IMR-90 (cell line): ENCODE measurements around the gene RABEP1. TPM values are rescaled to one million over a fixed set of nuclear protein-coding genes. Genes with fewer than 3 reads are reported as not detected.

Source experiments
- ATAC-seq: fragments of 200-7000 bp; cut with Tn5 transposase; 2 replicates; pipeline ENCODE4 v1.9.1; 2020; ENCODE audit warnings: low read depth, mild to moderate bottlenecking, moderate library complexity
- BruUV-seq: library from RNA; stranded (reverse); fragments of 400-500 nt; replicated peaks from 2 replicates; lab custom pipeline; 2021; lab: Mats Ljungman, UMichigan
- CTCF ChIA-PET: fragments of 300-600 bp; formaldehyde crosslinking; extraction: SDS; loops from one replicate; lab custom pipeline; 2021; ENCODE audit warnings: antibody characterized with exemption; lab: Yijun Ruan, JAX
- POLR2A ChIA-PET: fragments of 300-600 bp; sonication (Branson Sonifier 250); formaldehyde crosslinking; loops from one replicate; lab custom pipeline; 2022; ENCODE audit warnings: antibody characterized with exemption; ENCODE audit not compliant: unreplicated experiment; lab: Charles Lee
- DNase-seq: peaks from one replicate; pipeline ENCODE4 v3.0.0; 2013
- H2AFZ ChIP-seq: replicated peaks from 2 replicates; pipeline ENCODE3; 2013; ENCODE audit warnings: low read length, mild to moderate bottlenecking; ENCODE audit not compliant: poor library complexity
- H2AK5ac ChIP-seq: 2 replicates; pipeline ENCODE4 v1.6.1; 2013; ENCODE audit warnings: low read depth, low read length, inconsistent platforms
- H2AK9ac ChIP-seq: replicated peaks from 2 replicates; pipeline ENCODE3; 2013; ENCODE audit warnings: mild to moderate bottlenecking, low read depth, low read length, moderate library complexity; ENCODE audit not compliant: poor library complexity
- H2BK120ac ChIP-seq: 2 replicates; pipeline ENCODE4 v1.6.1; 2013; ENCODE audit warnings: low read depth, low read length, inconsistent platforms
- H2BK15ac ChIP-seq: 3 replicates; pipeline ENCODE4 v1.6.1; 2013; ENCODE audit warnings: low read depth, low read length, inconsistent platforms
- H2BK20ac ChIP-seq: 2 replicates; pipeline ENCODE4 v1.6.1; 2013; ENCODE audit warnings: low read depth, mild to moderate bottlenecking, inconsistent platforms, low read length, moderate library complexity
- H2BK5ac ChIP-seq: 2 replicates; pipeline ENCODE4 v1.6.1; 2013; ENCODE audit warnings: mild to moderate bottlenecking, low read depth, low read length, inconsistent platforms; ENCODE audit not compliant: poor library complexity, severe bottlenecking
- H3K14ac ChIP-seq: replicated peaks from 2 replicates; pipeline ENCODE4 v1.6.1; 2013; ENCODE audit warnings: low read depth, low read length, inconsistent platforms
- H3K18ac ChIP-seq: 2 replicates; pipeline ENCODE4 v1.6.1; 2013; ENCODE audit warnings: low read depth, low read length, control low read depth
- H3K23ac ChIP-seq: 2 replicates; pipeline ENCODE4 v1.6.1; 2013; ENCODE audit warnings: low read depth, low read length, inconsistent platforms
- H3K27ac ChIP-seq: 2 replicates; pipeline ENCODE4 v1.5.1; 2013; ENCODE audit warnings: mild to moderate bottlenecking, control low read depth, low read length; ENCODE audit not compliant: insufficient read depth
- H3K27me3 ChIP-seq: 2 replicates; pipeline ENCODE4 v1.6.1; 2013; ENCODE audit warnings: low read length; ENCODE audit not compliant: control insufficient read depth, insufficient read depth
- H3K36me3 ChIP-seq: 2 replicates; pipeline ENCODE4 v1.6.1; 2013; ENCODE audit warnings: low read length, mixed read lengths; ENCODE audit not compliant: control insufficient read depth, insufficient read depth
- H3K4ac ChIP-seq: 2 replicates; pipeline ENCODE4 v1.6.1; 2013; ENCODE audit warnings: low read depth, low read length, inconsistent platforms
- H3K4me1 ChIP-seq: 2 replicates; pipeline ENCODE4 v1.6.1; 2013; ENCODE audit warnings: low read length, mixed read lengths; ENCODE audit not compliant: control insufficient read depth, insufficient read depth
- H3K4me2 ChIP-seq: 2 replicates; pipeline ENCODE4 v1.6.1; 2013; ENCODE audit warnings: low read depth, mild to moderate bottlenecking, control low read depth, low read length, moderate library complexity
- H3K4me3 ChIP-seq: 2 replicates; pipeline ENCODE4 v1.5.1; 2013; ENCODE audit warnings: low read depth, mild to moderate bottlenecking, control low read depth, low read length, moderate library complexity; ENCODE audit not compliant: insufficient read depth
- H3K56ac ChIP-seq: 2 replicates; pipeline ENCODE4 v1.6.1; 2013; ENCODE audit warnings: low read length, inconsistent platforms; ENCODE audit not compliant: insufficient read depth; ENCODE audit errors: extremely low read depth
- H3K79me1 ChIP-seq, 2 experiments: 2 replicates each; pipeline ENCODE4 v1.6.1; 2013; ENCODE audit warnings: low read length in 2 of 2, inconsistent platforms in 1 of 2, low read depth in 1 of 2
- H3K9ac ChIP-seq: 2 replicates; pipeline ENCODE4 v1.6.1; 2013; ENCODE audit warnings: low read depth, low read length, control low read depth
- H3K9me1 ChIP-seq: 2 replicates; pipeline ENCODE4 v1.6.1; 2013; ENCODE audit warnings: low read length, inconsistent platforms; ENCODE audit not compliant: insufficient read depth
- H3K9me3 ChIP-seq: 2 replicates; pipeline ENCODE4 v1.6.1; 2013; ENCODE audit warnings: low read length; ENCODE audit not compliant: control insufficient read depth, insufficient read depth
- H4K20me1 ChIP-seq: 2 replicates; pipeline ENCODE4 v1.6.1; 2013; ENCODE audit warnings: low read length, inconsistent platforms; ENCODE audit not compliant: insufficient read depth
- H4K5ac ChIP-seq: 2 replicates; pipeline ENCODE4 v1.6.1; 2013; ENCODE audit warnings: mild to moderate bottlenecking, low read depth, low read length, control low read depth
- H4K8ac ChIP-seq, 2 experiments: 2 replicates each; pipeline ENCODE4 v1.6.1; 2013; ENCODE audit warnings: low read depth in 2 of 2, low read length in 2 of 2, control low read depth in 1 of 2, inconsistent platforms in 1 of 2
- H4K91ac ChIP-seq: 2 replicates; pipeline ENCODE4 v1.6.1; 2013; ENCODE audit warnings: low read depth, low read length, inconsistent platforms; ENCODE audit not compliant: insufficient read depth
- CEBPB ChIP-seq: IDR thresholded peaks from 2 replicates; pipeline ENCODE4 v1.6.1; 2012; ENCODE audit warnings: low read depth, low read length, improper control_type of control experiment
- CHD1 ChIP-seq: IDR thresholded peaks from 2 replicates; pipeline ENCODE4 v1.6.1; 2012; ENCODE audit warnings: low read depth, low read length, improper control_type of control experiment
- MAZ ChIP-seq: IDR thresholded peaks from 2 replicates; pipeline ENCODE4 v1.6.1; 2012; ENCODE audit warnings: low read depth, mild to moderate bottlenecking, low read length, improper control_type of control experiment, moderate library complexity, borderline replicate concordance
- RFX5 ChIP-seq: IDR thresholded peaks from 2 replicates; pipeline ENCODE4 v1.8.0; 2012; ENCODE audit warnings: low read depth, mild to moderate bottlenecking, low read length, moderate library complexity
- USF2 ChIP-seq: fragments of 150-350 bp; IDR thresholded peaks from 2 replicates; pipeline ENCODE4 v1.6.1; 2017; ENCODE audit warnings: mild to moderate bottlenecking, antibody characterized with exemption, low read length, low read depth
- WGBS, 2 experiments: methylation state at CpG; one replicate each; pipeline versions ENCODE4 v1.1.5 to v1.1.7; 2013; ENCODE audit warnings: missing lambda C conversion rate in 2 of 2; ENCODE audit not compliant: insufficient read length in 1 of 2; ENCODE audit errors: extremely low coverage in 2 of 2; 5-methylcytosine and 5-hydroxymethylcytosine counted together
- dilution Hi-C: fragments of 300-500 bp; cut with HindIII; formaldehyde crosslinking; loops from one replicate; pipeline ENCODE4 v1.14.3; 2018; ENCODE audit warnings: low sequenced_read_pairs; ENCODE audit not compliant: unreplicated experiment
- in situ Hi-C: fragments of 300-500 bp; cut with MboI; formaldehyde crosslinking; loops from 3 replicates; pipeline ENCODE4 v1.14.3; 2019; ENCODE audit warnings: low sequenced_read_pairs, inconsistent platforms, mixed read lengths
- intact Hi-C: fragments of 100-400 bp; cut with micrococcal nuclease; formaldehyde crosslinking; loops from 2 replicates; pipeline ENCODE4 v1.10.0; 2022
- polyA plus RNA-seq, 3 experiments: library from polyadenylated mRNA; depleted of rRNA; stranded (reverse); fragments of >200 nt; gene quantifications; 2 replicates each; pipeline ENCODE4 v1.2.3, GENCODE V29; 2012; ENCODE audit warnings: low replicate concordance in 1 of 3
- total RNA-seq: library from RNA; depleted of rRNA; stranded (reverse); fragments of >200 nt; gene quantifications from 2 replicates; pipeline ENCODE4 v1.2.3, GENCODE V29; 2012
- TF ChIP-seq, protein P1 (sequence below): conservative IDR thresholded peaks from 2 replicates; pipeline ENCODE4 v1.5.1; 2012; ENCODE audit warnings: mild to moderate bottlenecking, low read depth, low read length, improper control_type of control experiment

RABEP1 gene
- total and polyA plus RNA-seq, 2 of the 4 experiments (the other 2 are of a cell fraction): 15.3 to 38.2 TPM

GRCh38 chr17:5263441-5263840, 18.6 kb upstream of the RABEP1 start:
- Histone ChIP-seq H3K27me3 (0 out of 2 replicates have a peak, but pooled peaks cover 2% of the 10 kb centered on the region), H3K79me1 (no peaks in the 10 kb centered on the region), H2AK5ac (no peak overlapping the region), H3K18ac (no peak overlapping the region), H3K9ac (no peak overlapping the region), H4K91ac (no peak overlapping the region), H4K20me1 (no peaks in the 10 kb centered on the region), H3K4me1 (no peaks in the 10 kb centered on the region), H3K27ac (no peak overlapping the region), H3K36me3 (no peaks in the 10 kb centered on the region), H2BK120ac (no peak overlapping the region), H2BK5ac (no peak overlapping the region), H2AK9ac (no peak overlapping the region), H4K5ac (no peak overlapping the region), H3K9me3 (no peaks in the 10 kb centered on the region; the same call in 1 of the 2 replicates), H2BK20ac (no peak overlapping the region), H3K56ac (no peak overlapping the region), H3K23ac (no peak overlapping the region), H2AFZ (no peak overlapping the region), H3K4me3 (no peak overlapping the region), H3K9me1 (no peaks in the 10 kb centered on the region), H3K14ac (no peak overlapping the region), H2BK15ac (no peak overlapping the region), H3K4ac (no peak overlapping the region), H3K4me2 (no peak overlapping the region), H4K8ac (no peak overlapping the region)
- no TSS peak for BruUV-seq
- intact Hi-C loops: no loop called here
- in situ Hi-C loops: no loop called here
- ChIA-PET POLR2A (no interaction called here), CTCF (interaction anchor here (1.4 kb wide), 1 partner anchor 19 kb away, joined by 3 read pairs; the partner anchor contains the start of gene RABEP1)
- no peak for ATAC-seq
- no peak for DNase-seq
- WGBS, 2 experiments: 89% methylated on average over 3 of the region's 6 CpGs; no CpG with 5 or more reads in 1 of the 2 experiments
- TF ChIP-seq USF2: no peak
- no peak for TF ChIP-seq CEBPB
- no peak for TF ChIP-seq CHD1
- no peak for TF ChIP-seq RFX5
- TF ChIP-seq, protein P1, sequence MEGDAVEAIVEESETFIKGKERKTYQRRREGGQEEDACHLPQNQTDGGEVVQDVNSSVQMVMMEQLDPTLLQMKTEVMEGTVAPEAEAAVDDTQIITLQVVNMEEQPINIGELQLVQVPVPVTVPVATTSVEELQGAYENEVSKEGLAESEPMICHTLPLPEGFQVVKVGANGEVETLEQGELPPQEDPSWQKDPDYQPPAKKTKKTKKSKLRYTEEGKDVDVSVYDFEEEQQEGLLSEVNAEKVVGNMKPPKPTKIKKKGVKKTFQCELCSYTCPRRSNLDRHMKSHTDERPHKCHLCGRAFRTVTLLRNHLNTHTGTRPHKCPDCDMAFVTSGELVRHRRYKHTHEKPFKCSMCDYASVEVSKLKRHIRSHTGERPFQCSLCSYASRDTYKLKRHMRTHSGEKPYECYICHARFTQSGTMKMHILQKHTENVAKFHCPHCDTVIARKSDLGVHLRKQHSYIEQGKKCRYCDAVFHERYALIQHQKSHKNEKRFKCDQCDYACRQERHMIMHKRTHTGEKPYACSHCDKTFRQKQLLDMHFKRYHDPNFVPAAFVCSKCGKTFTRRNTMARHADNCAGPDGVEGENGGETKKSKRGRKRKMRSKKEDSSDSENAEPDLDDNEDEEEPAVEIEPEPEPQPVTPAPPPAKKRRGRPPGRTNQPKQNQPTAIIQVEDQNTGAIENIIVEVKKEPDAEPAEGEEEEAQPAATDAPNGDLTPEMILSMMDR: no peak
- TF ChIP-seq MAZ: no peak
- dilution Hi-C loops: no loop called here
